Adrenal gland (tissue), 12 donors: Measurements from ENCODE around the gene ELMOD3. TPM values are rescaled to one million over a fixed set of nuclear protein-coding genes. Genes with fewer than 3 reads are reported as not detected.

Source experiments
- DNase-seq, 7 donors: peaks; one replicate each; pipeline ENCODE4 v3.0.0-alpha.2; 2019 to 2020
- H3K27ac ChIP-seq, 5 donors: fragments of 200-600 bp; sonication (generic) in 4 of 5; 1 replicate in 3 of 5; 2 replicates in 2 of 5; pipeline versions ENCODE4 v1.5.1 to v1.8.0; 2016 to 2020; ENCODE audit warnings: mild to moderate bottlenecking in 1 of 5
- H3K27me3 ChIP-seq: fragments of 200-600 bp; 2 replicates; pipeline ENCODE4 v1.8.0; 2021
- H3K36me3 ChIP-seq, 2 donors: fragments of 200-600 bp; replicated peaks in 1 of 2; 1 replicate in 1 of 2; 2 replicates in 1 of 2; pipeline versions ENCODE4 v1.5.1 to v1.8.0; 2018 to 2022
- H3K4me1 ChIP-seq, 2 donors: fragments of 200-600 bp; replicated peaks in 1 of 2; 1 replicate in 1 of 2; 2 replicates in 1 of 2; pipeline versions ENCODE4 v1.5.1 to v1.8.0; 2018 to 2021
- H3K4me3 ChIP-seq, 4 donors: fragments of 200-600 bp; sonication (generic) in 3 of 4; one replicate each; pipeline ENCODE4 v1.5.1; 2016 to 2018
- H3K9me3 ChIP-seq, 3 donors: fragments of 200-600 bp; sonication (generic) in 1 of 3; replicated peaks in 1 of 3; 1 replicate in 2 of 3; 2 replicates in 1 of 3; pipeline versions ENCODE4 v1.5.1 to v1.8.0; 2016 to 2021
- POLR2A ChIP-seq, 2 donors: fragments of 450-650 bp; IDR thresholded peaks; one replicate each; pipeline ENCODE4 v1.6.1; 2017; ENCODE audit warnings: antibody characterized with exemption in 2 of 2, mild to moderate bottlenecking in 2 of 2, moderate library complexity in 1 of 2
- WGBS, 4 donors: extraction: QIAGEN DNeasy Blood & Tissue Kit in 2 of 4; methylation state at CpG; one replicate each; pipeline versions ENCODE4 v1.1.5 to v1.1.7; 2013 to 2017; 5-methylcytosine and 5-hydroxymethylcytosine counted together
- intact Hi-C, 2 donors: fragments of 100-400 bp; cut with DNase I; formaldehyde crosslinking; loops; one replicate each; pipeline versions ENCODE4 v1.14.1 to v1.15.0; 2022 to 2023
- polyA plus RNA-seq, 3 donors: library from polyadenylated mRNA; stranded (reverse); fragments of 200-250 nt in 2 of 3; fragments of 350-450 nt in 1 of 3; fragmentation: Illumina TruSeq in 1 of 3; extraction: RNeasy Lipid Tissue Mini Kit (QIAGEN cat#74804) in 1 of 3; gene quantifications; one replicate each; pipeline ENCODE4 v1.2.3, GENCODE V29; 2013 to 2014
- total RNA-seq, 9 donors: library from RNA; depleted of rRNA in 4 of 9; stranded (reverse); fragments of >200 nt in 4 of 9; fragments of 120-200 nt in 1 of 9; fragmentation: NEBNext Ultra II Directional in 1 of 9; extraction: Animal tissue kit (Norgen Biotek cat#: 25700) in 1 of 9; gene quantifications; one replicate each; pipeline versions ENCODE4 v1.1.0 to v1.2.4, GENCODE V29; 2013 to 2023
- TF ChIP-seq, protein P1 (sequence below), 6 experiments: fragments of 450-650 bp in 4 of 6; fragments of 200-600 bp in 2 of 6; sonication (generic) in 1 of 6; IDR thresholded peaks; 1 replicate in 5 of 6; 2 replicates in 1 of 6; pipeline versions ENCODE4 v1.5.1 to v1.8.0; 2016 to 2021; ENCODE audit warnings: antibody characterized with exemption in 6 of 6, mild to moderate bottlenecking in 2 of 6, moderate library complexity in 1 of 6
- donor health status: healthy with polysubstance abuse.
- donor health status: Bipolar disorder and iron deficiency.
- donor health status: DM: yes; HTN: yes; CAD: no.
- donor health status: DM: no; HTN: no; CAD: no.
- donor health status: DM: no; HTN: no; CAD: no.
- donor health status: DM: yes; HTN: yes; CAD: no.

Gene ELMOD3
- total and polyA plus RNA-seq, 12 donors, result 12.3 to 69.0 (median 27.3) TPM

DNA sequence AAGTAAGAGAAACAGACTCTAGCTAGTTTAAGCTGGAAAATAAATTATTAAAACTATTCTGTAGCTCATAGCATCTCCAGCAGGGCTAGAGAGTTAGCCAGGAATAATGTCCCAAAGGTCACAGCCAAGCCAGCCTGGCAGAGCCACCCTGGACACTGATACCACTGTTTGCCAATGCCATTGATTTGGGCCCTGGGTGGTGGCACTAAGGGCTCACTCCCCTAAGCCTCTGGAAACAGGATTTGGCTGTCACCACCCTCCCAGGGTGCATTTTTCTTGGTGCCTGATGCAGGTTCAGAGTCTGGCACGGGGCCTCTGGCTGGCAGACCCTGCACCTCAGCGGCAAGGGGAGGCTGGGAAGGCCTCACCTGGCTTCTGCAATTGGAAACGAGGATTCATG is 71.0 kb downstream of the ELMOD3 start:
- Histone ChIP-seq H3K27me3 (no peaks in the 10 kb centered on the region), H3K36me3 (no peaks in the 10 kb centered on the region), H3K27ac (no peak overlapping the region), H3K4me1 (peaks cover 9 to 12% of the 10 kb centered on the region in 2 donors), H3K9me3 (no peaks in the 10 kb centered on the region), H3K4me3 (no peak overlapping the region)
- WGBS, 4 donors, result 93 to 100% (median 98%) methylated on average over 1 to 3 of the region's 3 CpGs; no CpG with 5 or more reads in 1 of the 4 donors
- no peak for DNase-seq
- TF ChIP-seq, protein P1, sequence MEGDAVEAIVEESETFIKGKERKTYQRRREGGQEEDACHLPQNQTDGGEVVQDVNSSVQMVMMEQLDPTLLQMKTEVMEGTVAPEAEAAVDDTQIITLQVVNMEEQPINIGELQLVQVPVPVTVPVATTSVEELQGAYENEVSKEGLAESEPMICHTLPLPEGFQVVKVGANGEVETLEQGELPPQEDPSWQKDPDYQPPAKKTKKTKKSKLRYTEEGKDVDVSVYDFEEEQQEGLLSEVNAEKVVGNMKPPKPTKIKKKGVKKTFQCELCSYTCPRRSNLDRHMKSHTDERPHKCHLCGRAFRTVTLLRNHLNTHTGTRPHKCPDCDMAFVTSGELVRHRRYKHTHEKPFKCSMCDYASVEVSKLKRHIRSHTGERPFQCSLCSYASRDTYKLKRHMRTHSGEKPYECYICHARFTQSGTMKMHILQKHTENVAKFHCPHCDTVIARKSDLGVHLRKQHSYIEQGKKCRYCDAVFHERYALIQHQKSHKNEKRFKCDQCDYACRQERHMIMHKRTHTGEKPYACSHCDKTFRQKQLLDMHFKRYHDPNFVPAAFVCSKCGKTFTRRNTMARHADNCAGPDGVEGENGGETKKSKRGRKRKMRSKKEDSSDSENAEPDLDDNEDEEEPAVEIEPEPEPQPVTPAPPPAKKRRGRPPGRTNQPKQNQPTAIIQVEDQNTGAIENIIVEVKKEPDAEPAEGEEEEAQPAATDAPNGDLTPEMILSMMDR (IDR thresholded peaks at IDR 0.05), result no peak
- TF ChIP-seq POLR2A (IDR thresholded peaks at IDR 0.05), result no peak
- intact Hi-C loops, result no loop called here

DNA sequence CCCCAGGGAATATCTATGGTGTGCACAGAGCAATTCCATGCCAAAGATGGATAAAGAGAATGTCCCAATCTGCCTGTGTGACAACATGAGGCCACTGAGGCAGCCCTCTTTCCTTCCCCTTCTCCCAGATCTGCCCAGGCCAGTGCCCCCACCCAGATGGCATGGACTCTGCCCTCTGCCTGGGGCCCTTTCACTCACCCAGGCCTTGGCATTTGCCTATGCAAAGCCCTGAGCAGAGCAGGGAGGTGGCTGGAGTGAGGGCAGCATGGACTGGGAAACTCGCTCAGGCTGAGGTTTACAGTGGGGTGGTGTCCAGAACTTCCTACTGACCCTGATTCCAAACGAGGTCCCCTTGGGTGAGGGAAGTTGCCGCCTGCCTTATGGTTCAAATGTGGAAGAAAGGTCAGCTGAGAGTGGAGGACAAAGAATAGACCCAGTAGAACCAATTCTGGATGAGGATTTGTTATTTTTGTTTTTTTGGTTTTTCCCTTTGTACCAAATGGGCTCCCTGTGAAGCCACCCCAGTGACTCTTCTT is 72.8 kb downstream of the ELMOD3 start:
- Histone ChIP-seq H3K4me3 (no peak overlapping the region), H3K36me3 (no peaks in the 10 kb centered on the region)
- intact Hi-C loops, result no loop called here

DNA sequence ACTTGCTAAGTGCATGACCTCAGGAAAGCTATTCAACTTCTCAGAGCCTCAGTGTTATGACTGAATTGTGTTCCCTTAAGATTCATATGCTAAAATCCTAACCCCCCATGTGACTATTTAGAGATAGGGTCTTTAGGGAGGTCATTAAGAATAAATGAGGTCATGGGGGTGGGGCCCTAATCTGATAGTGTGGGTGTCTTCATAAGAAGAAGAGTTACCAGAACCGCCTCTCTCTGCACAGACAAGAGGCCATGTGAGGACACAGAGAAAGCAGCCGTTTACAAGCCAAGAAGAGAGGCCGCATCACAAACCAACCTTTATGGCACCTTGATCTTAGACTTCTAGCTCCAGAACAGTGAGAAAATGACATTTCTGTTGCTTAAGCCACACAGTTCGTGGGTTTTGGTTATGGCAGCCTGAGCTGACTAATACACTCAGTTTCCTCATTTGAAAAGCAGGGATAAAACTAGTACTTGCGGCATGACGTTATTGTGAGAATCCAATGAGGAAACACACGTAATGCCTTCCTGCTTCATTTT is 73.8 kb downstream of the ELMOD3 start:
- TF ChIP-seq, protein P1 (IDR thresholded peaks at IDR 0.05), result no peak
- Histone ChIP-seq H3K9me3 (no peaks in the 10 kb centered on the region), H3K27ac (no peak overlapping the region), H3K4me1 (no peaks in the 10 kb centered on the region), H3K27me3 (no peaks in the 10 kb centered on the region), H3K36me3 (no peaks in the 10 kb centered on the region), H3K4me3 (no peak overlapping the region)
- WGBS, 4 donors, result 70 to 83% (median 76%) methylated on average over 7 of the region's 7 CpGs
- intact Hi-C loops, result no loop called here
- DNase-seq, result no peak

More for the DNA sequence above, 72.8 kb downstream of the ELMOD3 start:
- 68 to 79% (median 75%) methylated on average over 3 of the region's 3 CpGs for WGBS, 4 donors
- Histone ChIP-seq H3K27me3 (no peaks in the 10 kb centered on the region), H3K4me1 (no peaks in the 10 kb centered on the region), H3K27ac (no peak overlapping the region), H3K9me3 (no peaks in the 10 kb centered on the region)
- DNase-seq, result no peak
- TF ChIP-seq POLR2A (IDR thresholded peaks at IDR 0.05), result no peak
- TF ChIP-seq, protein P1 (IDR thresholded peaks at IDR 0.05), result no peak

DNA sequence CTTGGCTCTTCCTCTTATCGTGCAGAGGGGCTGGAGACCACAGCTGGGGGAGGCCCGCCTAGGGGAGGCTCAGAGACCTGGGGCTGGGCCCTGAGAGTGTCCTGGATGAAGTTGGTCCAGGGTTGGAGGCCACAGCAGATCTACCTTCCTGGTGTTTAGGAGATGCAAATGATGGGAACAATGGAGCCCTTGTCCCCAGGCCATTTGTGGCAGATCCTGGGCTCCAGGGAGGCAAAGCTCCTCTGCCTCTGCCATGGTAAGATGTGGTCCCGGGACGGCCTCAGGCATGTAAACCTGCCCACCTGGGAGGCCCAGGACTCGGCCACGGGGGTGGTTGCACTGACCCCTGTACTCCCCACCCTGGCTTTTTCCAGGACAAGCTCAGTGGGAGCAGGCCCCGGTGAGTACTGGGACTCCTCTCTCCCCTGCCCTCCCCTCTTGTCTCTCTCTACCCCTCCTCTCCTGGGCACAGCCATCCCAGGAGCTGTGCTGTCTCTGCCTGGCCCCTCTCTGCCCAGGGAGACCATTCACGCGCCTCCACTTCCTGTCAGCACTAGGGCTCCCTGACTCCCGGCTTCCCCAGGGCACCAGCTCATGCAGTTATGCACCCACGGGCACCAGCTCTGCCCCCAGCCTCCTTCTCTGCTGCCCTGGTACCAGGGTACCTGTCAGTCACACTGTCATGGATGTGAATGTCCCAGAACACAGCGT is 74.8 kb downstream of the ELMOD3 start:
- no peak for DNase-seq
- WGBS, 4 donors, result 82 to 90% (median 86%) methylated on average over 11 to 12 of the region's 12 CpGs
- intact Hi-C loops, result no loop called here
- Histone ChIP-seq H3K4me3 (no peak overlapping the region), H3K27me3 (no peaks in the 10 kb centered on the region), H3K27ac (no peak overlapping the region), H3K9me3 (no peaks in the 10 kb centered on the region), H3K4me1 (peaks cover 8 to 10% of the 10 kb centered on the region in 2 donors), H3K36me3 (no peaks in the 10 kb centered on the region)
- no peak for TF ChIP-seq POLR2A (IDR thresholded peaks at IDR 0.05)
- TF ChIP-seq, protein P1 (IDR thresholded peaks at IDR 0.05), result no peak
